Nucleus accumbens (tissue), 56 donors: ENCODE measurements around the gene AMOTL1.
A peak's percentile ranks its signal among the peaks of the same experiment; 100 is the strongest.

ENCODE experiments used
- DNase-seq, 56 donors: peaks; one replicate each; lab custom pipeline; 2025; lab: John Stamatoyannopoulos, UW

AMOTL1 gene

DNA sequence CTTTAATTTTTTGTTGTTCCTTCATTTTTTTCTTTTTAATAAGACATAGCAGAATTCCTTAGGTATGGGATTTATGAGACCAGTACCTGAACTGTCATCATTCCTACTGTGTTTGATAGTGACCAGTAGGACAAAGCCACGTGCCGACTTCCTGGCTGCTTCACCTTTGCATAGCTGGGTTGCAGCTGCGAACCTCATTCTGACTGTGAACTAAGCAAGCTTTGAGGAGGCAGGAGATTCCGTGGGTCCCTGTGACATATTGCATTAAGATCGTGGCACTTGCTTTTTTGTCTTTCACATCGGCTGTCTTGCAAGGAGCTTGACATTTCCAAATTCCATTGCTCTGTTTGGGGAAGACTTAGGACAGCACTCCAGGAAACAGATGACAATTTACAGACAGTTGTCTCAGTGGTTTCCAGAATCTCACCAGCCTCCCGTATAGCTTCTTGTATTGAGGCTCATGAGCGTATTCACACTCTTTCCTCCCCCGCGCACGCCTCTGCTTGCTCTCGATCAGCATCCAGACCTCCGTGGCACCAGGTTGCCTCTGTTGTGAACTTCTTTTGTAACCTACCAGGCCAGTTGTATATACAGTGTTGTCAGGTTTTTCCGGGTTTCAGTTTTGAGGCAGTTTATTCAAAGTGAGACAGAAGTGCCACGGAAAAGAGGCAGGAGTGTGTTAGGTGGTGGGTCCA is 103.5 kb downstream of the AMOTL1 start:
- no peak for DNase-seq

DNA sequence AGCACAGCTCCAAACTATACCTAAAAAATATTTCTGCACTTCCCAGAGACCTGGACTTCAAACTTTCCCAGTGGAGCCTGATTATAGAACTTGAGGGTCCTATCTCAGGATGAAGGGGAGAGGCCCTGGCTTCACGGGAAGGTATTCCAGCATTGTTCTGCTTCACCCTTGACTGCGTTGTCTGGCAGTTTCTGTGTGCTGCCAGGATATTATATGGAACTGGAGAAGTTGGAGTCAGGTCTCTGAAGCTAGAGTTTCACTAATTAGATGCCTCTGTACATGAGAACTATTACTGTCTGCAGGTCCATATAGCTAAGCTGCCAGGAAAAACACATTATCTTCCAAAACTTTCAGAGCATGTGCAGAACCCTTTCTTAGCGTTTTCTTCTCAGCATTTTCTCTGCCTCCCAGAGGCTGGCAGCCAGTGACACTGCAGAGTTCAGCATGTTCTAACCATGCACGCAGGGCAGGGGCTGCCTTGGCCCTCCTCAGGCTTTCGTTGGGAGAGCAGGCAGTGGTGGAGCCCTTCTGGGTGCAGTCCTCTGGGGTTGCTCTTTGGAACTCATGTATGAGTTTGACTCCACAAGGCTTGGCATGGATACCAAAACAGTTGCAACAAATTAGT is 105.9 kb downstream of the AMOTL1 start:
- DNase-seq: no peak

DNA sequence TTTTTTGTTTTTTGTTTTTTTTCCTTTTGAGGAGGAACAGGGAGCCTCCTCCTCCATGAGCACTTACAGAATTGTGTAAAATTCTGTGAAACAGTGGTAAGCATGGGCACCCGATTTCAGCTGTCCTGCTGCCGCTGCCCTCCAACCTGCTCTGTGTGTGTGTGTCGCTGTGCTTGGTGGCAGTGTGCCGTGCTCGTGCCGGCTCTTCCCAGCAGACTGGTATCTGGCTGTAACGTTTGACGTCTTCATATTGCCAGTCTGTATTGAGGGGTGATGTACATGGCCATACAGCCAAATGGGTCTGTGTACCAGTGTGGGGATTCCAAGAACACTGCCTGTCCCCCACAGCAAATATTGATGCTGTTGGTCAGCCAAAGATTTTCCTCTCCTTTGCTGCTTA is 108.1 kb downstream of the AMOTL1 start:
- no peak for DNase-seq

DNA sequence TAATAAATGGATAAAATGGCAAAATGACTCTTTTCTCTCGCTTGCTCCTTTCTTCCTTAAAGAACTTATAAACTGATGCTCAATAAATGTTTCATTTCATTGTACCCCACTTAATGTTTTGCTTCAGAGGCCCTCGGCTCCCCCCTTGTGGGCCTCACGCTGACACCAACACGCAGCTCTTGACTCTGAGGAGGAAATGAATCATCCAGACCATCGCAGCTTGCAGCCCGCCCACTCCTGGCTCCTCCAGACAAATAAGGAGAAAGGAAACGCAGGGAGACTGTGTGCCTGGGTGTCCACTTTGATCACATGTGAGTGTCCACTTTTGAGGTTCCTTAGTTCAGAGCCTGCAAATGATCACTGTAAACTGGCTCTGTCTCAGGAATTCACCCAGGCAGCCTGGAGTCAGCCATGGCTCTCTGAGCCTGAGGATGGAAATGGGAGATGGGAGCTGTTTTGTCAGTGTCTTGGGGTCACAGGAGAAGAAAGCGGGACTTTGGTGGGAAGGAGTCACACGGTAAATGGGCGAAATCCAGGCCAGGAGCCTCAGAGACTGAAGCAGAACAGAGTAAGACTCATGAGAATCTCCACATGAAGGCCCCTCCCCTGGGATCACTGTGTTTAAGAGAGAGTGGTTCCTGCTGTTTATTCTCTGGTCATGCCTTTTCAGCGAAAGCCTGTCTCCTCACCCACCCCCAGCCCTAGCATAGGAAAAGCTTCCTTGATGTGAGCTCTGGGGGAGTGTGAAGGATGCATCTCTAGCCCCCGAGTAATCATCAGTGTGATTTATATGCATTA is 108.7 kb downstream of the AMOTL1 start:
- peak in 30 of 56 donors; percentile 3 to 59 (median 24) for DNase-seq

DNA sequence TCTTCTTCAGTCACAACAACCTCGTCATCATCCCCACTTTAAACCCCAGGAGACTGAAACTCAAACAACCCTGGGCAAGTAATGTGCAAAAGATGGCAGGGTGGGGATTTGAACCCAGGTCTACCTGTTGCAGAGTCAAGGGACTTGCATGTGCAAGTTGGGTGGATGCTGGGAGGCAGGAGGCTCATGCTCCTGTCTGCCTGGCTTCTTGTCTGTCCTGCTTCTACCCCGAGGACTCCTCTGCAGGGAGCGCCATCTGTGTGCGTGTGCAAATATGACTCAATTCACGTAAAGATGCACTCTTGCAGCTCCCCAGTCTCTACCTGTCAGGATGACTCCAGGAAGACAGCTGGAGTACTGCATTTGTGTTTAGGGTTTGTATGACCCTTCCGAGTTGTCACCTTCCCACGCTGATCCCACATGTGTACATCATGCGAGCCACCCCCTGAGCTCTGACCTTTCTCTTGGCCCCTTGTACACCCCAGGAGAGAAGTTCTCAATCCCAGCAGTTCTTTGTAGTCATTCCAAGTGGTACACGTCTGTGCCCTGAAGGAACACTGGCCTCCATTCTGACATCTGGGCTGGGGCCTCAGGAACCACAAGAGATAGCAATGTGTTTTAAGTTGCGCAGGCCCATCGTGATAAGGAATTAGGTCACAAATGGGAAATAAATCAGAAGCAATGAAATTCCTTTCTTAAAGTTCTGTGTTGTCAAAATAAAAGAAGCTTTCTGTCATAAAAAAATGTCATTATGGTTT is 109.5 kb downstream of the AMOTL1 start:
- DNase-seq: no peak

DNA sequence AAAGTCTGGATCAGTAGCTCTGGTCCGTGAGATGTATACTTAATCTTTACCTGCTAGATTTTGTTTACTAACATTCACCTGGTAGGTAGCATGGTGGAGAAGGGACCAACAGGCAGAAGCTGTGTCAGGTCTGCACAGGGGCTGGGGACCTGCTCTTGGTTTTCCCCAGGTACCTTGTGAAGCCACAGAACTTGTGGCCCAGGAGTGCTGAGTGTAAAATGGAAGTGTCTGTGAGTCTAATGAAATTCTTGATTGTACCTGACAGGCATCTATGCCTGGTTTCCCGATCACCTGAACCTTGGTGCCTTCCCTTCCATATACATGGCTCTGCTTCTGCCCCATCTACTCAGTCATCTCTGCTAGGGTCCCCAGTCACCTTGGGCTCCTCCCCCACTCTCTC is 110.8 kb downstream of the AMOTL1 start:
- no peak for DNase-seq

DNA sequence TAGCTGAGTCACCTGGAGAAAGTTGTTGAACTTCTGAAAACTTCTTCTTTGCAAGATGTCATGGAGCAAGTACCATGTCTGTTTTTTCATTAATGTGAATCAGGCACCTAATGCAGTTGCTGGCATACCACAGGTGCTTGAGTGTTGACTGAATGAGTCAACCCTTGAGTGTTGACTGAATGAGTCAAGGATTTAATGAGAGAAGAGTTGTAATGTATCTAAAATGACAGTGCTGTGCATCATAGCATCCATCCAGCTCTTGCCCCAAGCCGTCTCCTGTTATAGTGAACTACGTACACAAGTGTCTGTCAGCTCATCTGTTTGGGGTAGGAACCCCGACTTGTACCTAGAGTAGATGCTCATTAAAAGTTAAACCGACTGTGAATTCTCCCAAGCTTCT is 112.1 kb downstream of the AMOTL1 start:
- no peak for DNase-seq

DNA sequence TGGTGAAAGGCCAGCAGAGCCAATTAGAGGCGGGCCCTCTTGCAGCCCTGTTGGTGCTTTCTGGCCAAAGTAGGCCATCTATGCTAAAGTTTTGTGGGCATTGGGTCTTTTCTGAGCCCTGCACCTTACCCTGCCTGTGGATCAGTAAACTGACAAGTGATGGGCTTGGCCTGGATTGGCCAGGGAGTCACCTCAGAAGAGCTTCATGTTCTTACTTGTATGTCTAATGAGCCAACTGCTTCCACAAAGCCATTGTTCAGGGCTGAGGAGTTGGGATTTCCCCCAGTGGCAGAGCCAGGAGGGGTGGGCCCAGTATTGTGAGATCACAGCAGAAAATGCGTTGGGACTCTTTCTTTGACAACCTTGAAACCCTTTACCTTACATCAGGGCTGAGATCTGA is 114.8 kb downstream of the AMOTL1 start:
- no peak for DNase-seq

DNA sequence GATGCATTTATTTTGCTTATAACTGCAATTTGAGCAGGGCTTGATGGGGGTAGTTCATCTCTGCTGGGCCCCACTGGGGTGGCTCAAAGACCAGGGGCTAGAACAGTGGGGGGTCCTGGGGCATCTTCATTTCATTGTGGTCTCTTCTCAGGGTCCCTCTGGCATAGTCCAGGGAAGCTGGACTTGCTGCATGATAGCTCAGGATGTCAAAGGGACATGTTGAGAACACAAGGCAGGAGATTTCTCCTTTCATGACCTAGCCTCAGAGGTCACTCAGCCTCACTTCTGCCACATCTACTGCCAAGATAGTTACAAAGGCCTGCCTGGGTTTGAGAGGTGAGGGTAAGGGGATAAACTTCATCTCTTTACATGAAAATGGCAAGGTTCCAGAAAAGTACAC is 115.7 kb downstream of the AMOTL1 start:
- DNase-seq: no peak

DNA sequence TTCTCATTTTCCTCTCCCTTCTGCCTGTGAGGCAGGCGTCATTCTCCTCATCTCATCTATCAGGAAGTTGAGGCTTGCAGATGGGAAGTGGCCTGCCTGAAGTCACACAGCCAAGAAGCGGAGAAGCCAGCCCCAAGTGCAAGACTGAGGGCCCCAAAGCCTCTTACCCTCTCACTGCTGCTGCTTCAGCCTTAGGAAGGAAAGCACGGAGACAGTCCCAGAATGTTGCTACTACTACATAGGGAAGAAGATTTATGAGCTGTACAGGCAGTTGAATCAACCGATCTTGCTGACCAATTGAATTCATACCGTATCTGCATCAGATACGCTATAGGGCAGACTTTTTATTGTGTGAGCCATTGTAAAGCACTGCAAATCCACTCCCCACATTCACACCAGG is 116.2 kb downstream of the AMOTL1 start:
- DNase-seq: peak in 1 of 56 donors; percentile 5

DNA sequence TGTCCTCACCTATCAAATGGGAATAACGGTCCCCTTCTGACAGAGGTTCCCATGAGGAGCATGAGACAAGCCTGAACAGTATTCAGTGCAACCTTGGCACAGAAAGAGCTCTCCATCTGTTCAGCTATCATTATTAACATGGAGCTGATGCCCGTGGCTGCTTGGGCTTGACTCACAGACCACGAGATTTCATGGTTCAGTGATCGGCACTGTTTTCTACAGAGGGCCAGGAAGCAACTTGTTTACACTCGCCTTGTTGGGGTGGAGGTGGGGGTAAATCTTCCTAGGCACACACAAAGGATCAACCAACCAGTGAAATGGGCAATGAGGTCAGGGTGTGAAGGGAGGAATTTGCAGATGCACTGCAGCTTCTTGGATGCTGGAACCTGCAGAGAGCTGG is 117.0 kb downstream of the AMOTL1 start:
- no peak for DNase-seq

DNA sequence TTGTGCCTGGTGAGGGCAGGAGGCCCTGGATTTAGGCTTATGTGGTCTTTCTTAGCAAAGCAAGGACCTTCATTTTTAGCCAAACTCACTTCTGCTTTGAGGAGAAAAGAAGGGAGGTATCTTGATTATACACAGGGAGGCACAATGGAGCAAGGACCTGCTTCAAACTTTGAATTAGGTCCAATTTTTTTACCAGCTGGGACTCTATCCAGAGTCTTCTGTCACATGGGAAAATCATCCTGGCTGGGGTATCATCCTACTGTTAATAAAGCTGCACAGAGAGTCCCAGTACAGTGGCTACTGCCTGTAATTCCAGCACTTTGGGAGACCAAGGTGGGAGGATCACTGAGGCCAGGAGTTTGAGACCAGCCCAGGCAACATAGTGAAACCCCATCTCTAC is 117.4 kb downstream of the AMOTL1 start:
- DNase-seq: no peak

DNA sequence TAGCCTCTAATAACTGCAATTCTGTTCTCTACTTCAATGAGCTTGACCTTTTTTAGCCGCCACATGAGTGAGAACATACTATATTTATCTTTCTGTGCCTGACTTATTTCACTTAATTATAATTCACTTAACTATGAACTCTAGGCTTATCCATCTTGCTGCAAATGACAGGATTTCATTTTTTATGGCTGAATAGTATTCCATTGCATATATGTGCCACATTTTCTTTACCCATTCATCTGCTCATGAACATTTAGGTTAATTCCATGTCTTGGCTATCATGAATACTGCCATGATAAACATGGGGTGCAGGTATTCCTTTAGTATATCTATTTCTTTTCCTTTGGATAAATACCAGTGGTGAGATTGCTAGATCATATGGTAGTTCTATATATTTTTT is 120.0 kb downstream of the AMOTL1 start:
- no peak for DNase-seq

DNA sequence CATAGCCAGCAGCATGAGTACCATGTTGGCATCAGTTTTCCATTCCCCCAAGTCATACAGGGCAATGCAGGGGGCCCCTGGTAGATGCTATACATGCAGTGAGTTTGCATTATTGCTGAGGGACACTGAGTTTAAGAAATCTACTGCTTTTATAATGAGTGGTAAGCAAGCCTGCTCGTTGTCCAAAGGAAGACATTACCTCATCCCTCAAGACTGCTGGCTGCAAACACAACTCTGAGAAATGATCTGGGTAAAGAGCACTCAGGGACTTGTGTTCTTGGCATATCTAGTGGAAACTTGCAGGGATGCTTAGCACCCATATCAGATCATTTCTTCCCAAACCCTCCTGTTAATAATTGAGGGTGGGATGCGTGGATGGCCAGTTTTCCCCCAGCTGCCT is 127.3 kb downstream of the AMOTL1 start:
- no peak for DNase-seq

DNA sequence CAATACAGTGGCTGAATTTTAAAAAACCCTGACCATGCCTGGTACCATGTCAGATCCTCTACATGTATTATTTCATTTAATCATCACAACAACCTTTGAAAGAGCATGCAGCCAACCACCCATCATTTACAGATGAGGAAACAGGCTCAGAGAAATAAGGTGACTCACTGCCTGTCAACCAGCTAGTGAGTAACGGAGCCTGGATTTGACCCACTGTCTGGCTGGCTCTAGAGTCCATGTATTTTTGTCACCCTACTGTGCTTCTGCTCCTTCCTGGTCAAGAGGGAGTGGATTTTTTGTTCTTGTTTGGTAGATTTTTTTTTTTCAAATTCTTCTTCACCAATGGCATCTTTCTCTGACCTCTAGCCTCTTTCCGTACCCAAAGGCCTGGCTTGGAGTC is 127.8 kb downstream of the AMOTL1 start:
- no peak for DNase-seq

DNA sequence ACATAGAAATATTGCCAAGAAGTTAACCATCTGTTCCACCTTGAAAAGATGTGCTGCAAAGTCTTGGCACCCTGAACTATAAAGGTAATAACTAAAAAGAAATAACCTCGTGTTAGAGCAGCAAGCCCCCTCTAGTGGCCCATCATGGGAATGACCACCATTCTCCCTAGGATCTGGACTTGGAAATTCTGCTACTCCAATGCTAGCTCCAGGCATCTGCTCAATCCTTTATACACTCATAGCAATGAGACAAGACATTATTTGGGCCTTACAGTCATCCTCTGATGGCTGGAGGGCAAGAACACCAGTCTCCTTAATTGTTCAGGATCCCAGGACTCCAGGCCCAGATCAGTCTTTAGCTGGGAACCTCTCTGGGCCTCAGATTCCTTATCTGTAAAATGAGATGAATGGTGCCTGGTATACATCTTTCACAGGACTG is 129.2 kb downstream of the AMOTL1 start:
- peak in 28 of 56 donors; percentile 4 to 72 (median 20) for DNase-seq

DNA sequence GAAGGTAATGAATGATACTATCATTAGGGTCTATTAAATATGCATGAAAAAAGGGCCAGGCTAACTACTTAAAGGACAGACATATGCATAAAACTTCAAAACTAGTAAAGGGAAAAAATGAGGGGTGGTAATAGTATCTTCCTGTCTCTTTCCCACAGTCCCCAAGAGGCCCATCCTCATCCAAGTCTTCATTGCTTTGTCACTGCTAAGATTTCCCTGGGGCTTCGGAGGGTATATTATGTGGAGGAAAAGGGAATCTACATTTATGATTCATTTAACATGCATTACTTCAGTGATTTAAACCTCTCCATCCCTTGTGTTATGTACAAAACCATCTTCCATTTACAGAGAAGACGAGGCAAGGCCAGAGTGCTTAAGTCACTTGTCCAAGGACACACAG is 139.1 kb downstream of the AMOTL1 start:
- DNase-seq: no peak

DNA sequence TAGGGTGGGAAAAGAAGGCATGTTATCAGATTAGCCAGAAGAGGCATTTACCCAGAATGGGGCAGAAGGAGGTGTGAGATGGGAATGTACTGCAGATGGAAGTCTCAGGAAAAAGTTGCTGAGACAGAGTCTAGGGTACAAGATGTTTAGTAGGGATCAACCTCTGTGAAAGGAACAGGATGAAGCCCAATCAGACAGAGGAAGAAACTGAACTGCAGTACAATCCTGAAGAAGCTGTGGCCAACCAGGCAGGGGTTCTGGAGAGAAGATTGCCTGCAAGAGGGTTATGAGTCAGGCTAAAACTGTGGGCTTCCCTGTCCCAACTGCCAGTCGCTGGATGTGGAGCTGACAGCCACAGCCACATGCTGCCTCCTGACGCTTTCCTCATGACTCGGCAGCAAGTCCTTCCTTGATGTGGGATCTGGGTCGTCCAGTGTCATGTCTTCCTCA is 141.2 kb downstream of the AMOTL1 start:
- DNase-seq: no peak

DNA sequence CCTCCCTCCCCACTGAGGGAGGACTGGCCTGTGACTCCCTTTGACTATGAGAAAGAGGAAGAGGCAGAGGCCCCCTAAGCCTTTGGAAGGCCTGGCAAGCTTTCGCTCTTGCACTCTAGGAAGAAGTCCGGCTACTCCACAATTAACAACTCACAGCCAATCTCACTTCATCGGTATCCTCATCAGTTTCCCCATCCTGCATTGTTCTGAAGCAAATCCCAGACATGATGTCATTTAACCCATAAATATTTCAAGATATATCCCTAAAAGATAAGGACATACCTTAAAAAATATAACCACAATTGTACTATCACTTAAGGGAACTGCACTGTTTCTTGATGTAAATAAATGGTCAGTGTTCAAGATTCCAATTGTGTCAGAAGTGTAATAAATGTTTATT is 142.1 kb downstream of the AMOTL1 start:
- DNase-seq: no peak

DNA sequence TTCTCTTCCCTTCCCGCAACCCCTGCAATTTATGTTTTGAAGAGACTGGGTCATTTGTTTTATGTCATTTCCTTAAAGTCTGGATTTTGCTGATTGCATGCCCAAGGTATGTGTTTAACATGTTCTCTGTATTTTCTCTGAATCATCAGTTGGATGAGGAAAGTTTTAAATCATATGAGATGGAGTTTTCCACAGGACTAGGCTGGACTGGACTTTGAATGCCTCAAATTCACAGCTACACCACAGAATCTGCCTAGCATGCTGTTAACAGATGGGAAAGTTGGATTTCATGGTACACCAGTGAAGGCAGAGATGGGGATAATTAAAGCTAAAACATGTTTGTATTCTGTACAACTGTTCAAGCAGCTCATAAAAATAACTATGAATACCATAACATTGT is 142.6 kb downstream of the AMOTL1 start:
- DNase-seq: no peak

DNA sequence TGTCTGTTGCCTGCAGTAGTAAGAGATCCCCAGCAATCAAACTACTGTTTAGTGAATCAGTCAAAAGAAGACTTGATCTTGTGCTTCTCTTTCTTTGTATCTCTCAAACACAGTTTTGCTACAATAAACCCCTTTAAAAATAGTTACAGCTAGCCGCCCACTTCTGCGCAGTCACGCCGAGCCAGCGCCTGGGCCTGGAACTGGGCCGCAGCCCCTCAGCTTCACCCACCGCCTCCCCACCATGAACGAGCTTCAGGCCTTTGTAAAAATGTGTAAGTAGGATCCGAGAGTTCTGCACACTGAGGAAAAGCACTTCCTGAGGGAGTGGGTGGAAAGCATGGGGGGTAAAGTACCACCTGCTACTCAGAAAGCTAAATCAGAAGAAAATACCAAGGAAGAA is 144.7 kb downstream of the AMOTL1 start:
- DNase-seq: no peak
